K562 (cell line): ENCODE data around the gene CDSN. TPM values are rescaled to one million over a fixed set of nuclear protein-coding genes. Genes with fewer than 3 reads are reported as not detected.

Experiments used
- ASH1L ChIP-seq: fragments of 450-650 bp; IDR thresholded peaks from 2 replicates; pipeline ENCODE4 v1.6.1; 2018; ENCODE audit warnings: borderline replicate concordance, mild to moderate bottlenecking, low read depth; ENCODE audit not compliant: partially characterized antibody
- BRD4 ChIP-seq: fragments of 200-600 bp; sonication (generic); IDR thresholded peaks from 2 replicates; pipeline ENCODE4 v1.6.1; 2017; ENCODE audit warnings: inconsistent platforms
- CREBBP ChIP-seq: IDR thresholded peaks from one replicate; pipeline ENCODE4 v1.6.1; 2012; ENCODE audit warnings: low read depth, mild to moderate bottlenecking, control low read depth, inconsistent platforms, low read length
- DMBX1 ChIP-seq: fragments of 250-450 bp; sonication (Bioruptor Pico); IDR thresholded peaks from 2 replicates; pipeline ENCODE4 v1.8.0; 2022; ENCODE audit warnings: inconsistent platforms, mild to moderate bottlenecking, moderate library complexity, borderline replicate concordance
- EHMT2 ChIP-seq: fragments of 450-650 bp; IDR thresholded peaks from 2 replicates; pipeline ENCODE4 v1.6.1; 2018; ENCODE audit warnings: antibody characterized with exemption
- ELK3 ChIP-seq: fragments of 450-650 bp; formaldehyde crosslinking; IDR thresholded peaks from 2 replicates; pipeline ENCODE4 v1.4.0; 2020; ENCODE audit warnings: mild to moderate bottlenecking
- ESRRB ChIP-seq: fragments of 250-450 bp; sonication (Bioruptor Pico); IDR thresholded peaks from 2 replicates; pipeline ENCODE4 v1.5.0; 2020; ENCODE audit warnings: mild to moderate bottlenecking, moderate library complexity, borderline replicate concordance
- HDAC1 ChIP-seq, 2 experiments: fragments of 450-650 bp; IDR thresholded peaks; 2 replicates each; pipeline ENCODE4 v1.6.1; 2016 to 2017; ENCODE audit warnings: inconsistent platforms in 1 of 2, mild to moderate bottlenecking in 1 of 2, moderate library complexity in 1 of 2
- HLTF ChIP-seq: fragments of 450-650 bp; IDR thresholded peaks from 2 replicates; pipeline ENCODE4 v1.6.1; 2016
- KLF1 ChIP-seq: fragments of 450-650 bp; IDR thresholded peaks from 2 replicates; pipeline ENCODE4 v1.6.1; 2016; ENCODE audit warnings: missing genetic modification characterization, missing compliant biosample characterization
- MLLT1 ChIP-seq, 2 experiments: fragments of 450-650 bp; IDR thresholded peaks; 2 replicates each; pipeline ENCODE4 v1.6.1; 2016
- MTF1 ChIP-seq: fragments of 250-450 bp; sonication (Bioruptor Pico); IDR thresholded peaks from 2 replicates; pipeline ENCODE4 v1.9.0; 2021; ENCODE audit warnings: moderate library complexity, mild to moderate bottlenecking, inconsistent platforms, borderline replicate concordance
- NKRF ChIP-seq: fragments of 450-650 bp; IDR thresholded peaks from 2 replicates; pipeline ENCODE4 v1.6.1; 2016; ENCODE audit warnings: borderline replicate concordance
- PHF8 ChIP-seq: fragments of 200-600 bp; sonication (generic); IDR thresholded peaks from 2 replicates; pipeline ENCODE4 v1.6.1; 2012; ENCODE audit warnings: mixed run types, mild to moderate bottlenecking, inconsistent platforms, low read length, moderate library complexity, borderline replicate concordance
- POLR2H ChIP-seq: IDR thresholded peaks from 2 replicates; pipeline ENCODE4 v1.6.1; 2016; ENCODE audit warnings: missing genetic modification characterization, low read depth, mild to moderate bottlenecking, control low read depth, missing compliant biosample characterization, moderate library complexity
- RBFOX2 ChIP-seq: fragments of 200-400 bp; formaldehyde crosslinking; IDR thresholded peaks from 2 replicates; pipeline ENCODE4 v1.6.1; 2017; ENCODE audit warnings: low read depth, mild to moderate bottlenecking, low read length, moderate library complexity
- RHOXF2B ChIP-seq: fragments of 250-450 bp; sonication (Bioruptor Pico); conservative IDR thresholded peaks from 2 replicates; pipeline ENCODE4 v1.5.1; 2021
- SAFB2 ChIP-seq: fragments of 200-400 bp; formaldehyde crosslinking; IDR thresholded peaks from 2 replicates; pipeline ENCODE4 v1.6.1; 2018; ENCODE audit warnings: borderline replicate concordance, low read length, low read depth, moderate library complexity; ENCODE audit not compliant: severe bottlenecking
- SMARCC2 ChIP-seq: fragments of 450-650 bp; IDR thresholded peaks from 2 replicates; pipeline ENCODE4 v1.6.1; 2017; ENCODE audit warnings: antibody characterized with exemption, moderate library complexity, mild to moderate bottlenecking, low read depth
- SRSF1 ChIP-seq: fragments of 200-400 bp; formaldehyde crosslinking; IDR thresholded peaks from 2 replicates; pipeline ENCODE4 v1.6.1; 2017; ENCODE audit warnings: mild to moderate bottlenecking, low read depth, low read length, moderate library complexity
- TFAP4 ChIP-seq: sonication (generic); formaldehyde crosslinking; IDR thresholded peaks from 2 replicates; pipeline ENCODE4 v1.8.0; 2022; ENCODE audit warnings: missing genetic modification reagents, mild to moderate bottlenecking, moderate library complexity, borderline replicate concordance
- ZNF184 ChIP-seq: sonication (generic); formaldehyde crosslinking; IDR thresholded peaks from 2 replicates; pipeline ENCODE4 v1.5.0; 2020; ENCODE audit warnings: missing genetic modification reagents
- ZNF263 ChIP-seq: sonication (generic); formaldehyde crosslinking; IDR thresholded peaks from 2 replicates; pipeline ENCODE4 v1.8.0; 2022; ENCODE audit warnings: mild to moderate bottlenecking, missing genetic modification reagents, borderline replicate concordance
- ZNF551 ChIP-seq: fragments of 250-450 bp; sonication (Bioruptor Pico); IDR thresholded peaks from 2 replicates; pipeline ENCODE4 v1.5.0; 2021; ENCODE audit warnings: mild to moderate bottlenecking, moderate library complexity
- ZNF57 ChIP-seq: fragments of 450-650 bp; formaldehyde crosslinking; IDR thresholded peaks from 2 replicates; pipeline ENCODE4 v1.4.0; 2020; ENCODE audit warnings: mild to moderate bottlenecking, moderate library complexity
- polyA plus RNA-seq, 8 experiments: library from polyadenylated mRNA; depleted of rRNA in 4 of 8; stranded (reverse) in 5 of 8; unstranded in 3 of 8; fragments of >200 nt; fragmentation: Nextera tagmentation in 2 of 8; fragmentation: Illumina TruSeq in 1 of 8; extraction: Ambion mirVana in 2 of 8; extraction: Trizol in 1 of 8; gene quantifications; 2 replicates each; pipeline versions ENCODE4 v1.2.1 to v1.2.3, GENCODE V29; 2011 to 2014; ENCODE audit warnings: inconsistent platforms in 1 of 8, missing spikeins in 1 of 8
- total RNA-seq, 7 experiments: library from RNA; depleted of rRNA in 6 of 7; stranded (reverse); fragments of >200 nt in 6 of 7; fragmentation: Illumina TruSeq in 2 of 7; extraction: Trizol in 2 of 7; gene quantifications; 2 replicates each; pipeline versions ENCODE4 v1.2.1 to v1.2.3, GENCODE V29; 2011 to 2021; ENCODE audit warnings: low replicate concordance in 1 of 7

The CDSN gene
- total and polyA plus RNA-seq, 9 of the 15 experiments (the other 6 are each of a cell fraction or from before 2014, with no cell fraction given), result not detected

- TF ChIP-seq MTF1 (CRISPR knock-in tag) (no peak), HDAC1 (IDR thresholded peaks at IDR 0.05) (peak in 1 of 2 experiments; percentile 41; a peak in 2 of 4 replicates), ESRRB (CRISPR knock-in tag) (no peak), BRD4 (no peak), ZNF57 (no peak), MLLT1 (IDR thresholded peaks at IDR 0.05) (peak in 1 of 2 experiments; percentile 40; a peak in 2 of 4 replicates), KLF1 (tag) (no peak), ZNF263 (no peak), RHOXF2B (CRISPR knock-in tag) (no peak), PHF8 (peak; percentile 50; the same call in 1 of the 2 replicates), RBFOX2 (no peak), ASH1L (no peak), CREBBP (no peak), NKRF (peak; percentile 61; the same call in 1 of the 2 replicates), SAFB2 (no peak), HLTF (peak; percentile 69; the same call in 1 of the 2 replicates), ELK3 (no peak), SMARCC2 (no peak), POLR2H (tag) (no peak), ZNF184 (CRISPR knock-in tag) (no peak), ZNF551 (CRISPR knock-in tag) (no peak), TFAP4 (CRISPR knock-in tag) (no peak), EHMT2 (no peak), SRSF1 (no peak), DMBX1 (CRISPR knock-in tag) (no peak)
Observed at GRCh38 chr6:31157513-31158139, 37.4 kb upstream of the CDSN start, which contains the start of gene CCHCR1 (continued).
